ENCODE measurements around the gene CCZ1. TPM values are rescaled to one million over a fixed set of nuclear protein-coding genes. Genes with fewer than 3 reads are reported as not detected.
A peak's percentile ranks its signal among the peaks of the same experiment; 100 is the strongest.
"Not testable (repeated sequence)": the region's sequence is repeated elsewhere in the genome, so short reads cannot be mapped to it uniquely, and the experiment has no call there.

The CCZ1 gene
- total RNA-seq, 1 donor from 2014 or later = 85.3 TPM

- POLR2A ChIA-PET, CTCF ChIA-PET: not testable (repeated sequence)
Observed at GRCh38 chr7:5931905-5932644, 33.5 kb downstream of the CCZ1 start.

GRCh38 chr7:5934945-5935450 is 36.5 kb downstream of the CCZ1 start:
- intact Hi-C loops (cut with micrococcal nuclease); H3K9me3 Mint-ChIP-seq; H3K27ac Mint-ChIP-seq; H3K4me1 Mint-ChIP-seq; H3K4me3 Mint-ChIP-seq; POLR2A ChIA-PET; DNase-seq; ATAC-seq (ENCODE audit: low read depth); H3K36me3 Mint-ChIP-seq (ENCODE audit: low read depth); CTCF ChIA-PET; H3K27me3 Mint-ChIP-seq: not testable (repeated sequence)

More at GRCh38 chr7:5931905-5932644, 33.5 kb downstream of the CCZ1 start:
- H3K36me3 Mint-ChIP-seq (ENCODE audit: low read depth); H3K27me3 Mint-ChIP-seq; H3K4me1 Mint-ChIP-seq; H3K27ac Mint-ChIP-seq; H3K4me3 Mint-ChIP-seq; ATAC-seq (ENCODE audit: low read depth); DNase-seq; intact Hi-C loops (cut with micrococcal nuclease); H3K9me3 Mint-ChIP-seq: not testable (repeated sequence)

GRCh38 chr7:5963205-5963604 is 64.7 kb downstream of the CCZ1 start:
- POLR2A ChIA-PET; DNase-seq; intact Hi-C loops (cut with micrococcal nuclease); H3K36me3 Mint-ChIP-seq (ENCODE audit: low read depth); H3K9me3 Mint-ChIP-seq; ATAC-seq (ENCODE audit: low read depth); H3K27ac Mint-ChIP-seq; H3K27me3 Mint-ChIP-seq; CTCF ChIA-PET; H3K4me3 Mint-ChIP-seq; H3K4me1 Mint-ChIP-seq: not testable (repeated sequence)

DNA sequence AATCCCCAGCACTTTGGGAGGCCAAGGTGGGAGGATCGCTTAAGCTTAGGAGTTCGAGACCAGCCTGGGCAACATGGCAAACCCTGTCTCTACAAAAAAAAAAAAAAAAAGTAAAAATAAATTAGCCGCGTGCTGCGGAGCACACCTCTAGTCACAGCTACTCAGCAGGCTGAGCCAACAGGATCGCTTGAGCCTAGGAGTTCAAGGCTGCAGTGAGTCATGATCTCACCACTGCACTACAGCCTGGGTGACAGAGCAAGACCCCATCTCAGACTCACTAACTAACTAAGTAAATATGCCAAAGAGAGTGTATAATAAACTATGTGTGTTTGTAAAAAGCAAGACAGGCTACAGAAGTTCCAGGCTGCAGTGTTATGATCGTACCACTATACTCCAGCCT is 65.3 kb downstream of the CCZ1 start:
- CTCF ChIA-PET; intact Hi-C loops (cut with micrococcal nuclease); H3K27me3 Mint-ChIP-seq; POLR2A ChIA-PET; H3K27ac Mint-ChIP-seq; H3K36me3 Mint-ChIP-seq (ENCODE audit: low read depth); H3K4me3 Mint-ChIP-seq; H3K4me1 Mint-ChIP-seq; DNase-seq; H3K9me3 Mint-ChIP-seq; ATAC-seq (ENCODE audit: low read depth): not testable (repeated sequence)

DNA sequence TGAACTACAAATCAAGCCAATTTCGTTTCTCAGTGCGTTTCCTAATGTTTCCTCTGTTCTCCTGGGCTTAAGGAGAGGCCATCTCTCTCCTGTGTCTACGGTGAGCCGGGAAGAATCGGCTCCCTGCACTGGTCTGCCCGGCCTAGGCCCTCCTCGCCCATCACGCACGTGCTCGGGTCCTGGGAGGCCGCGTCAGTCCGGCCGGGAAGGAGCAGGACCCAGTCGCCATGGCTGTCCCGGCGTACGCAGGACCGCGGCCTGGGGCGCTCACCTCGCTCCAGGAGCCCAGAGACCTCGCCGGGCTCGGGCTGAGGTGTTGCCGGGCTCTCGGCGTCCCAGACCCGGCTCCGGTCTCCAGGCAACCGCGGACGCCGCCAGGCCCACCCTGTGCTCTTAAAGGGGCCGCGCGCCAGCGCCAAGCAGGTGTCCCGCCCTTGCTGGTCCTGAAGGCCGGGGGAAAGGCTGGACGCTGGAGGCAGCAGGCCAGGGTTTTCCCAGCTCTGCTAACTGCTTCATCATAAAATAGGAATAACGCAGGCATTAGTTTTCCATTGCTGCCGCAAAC is 71.9 kb downstream of the CCZ1 start, which contains the start of gene RSPH10B:
Gene RSPH10B, minus strand, starts transcription at position 343 of the 565 bp plus-strand sequence. CDS start 3,573 bp downstream, outside the sequence.
- H3K27me3 Mint-ChIP-seq; H3K36me3 Mint-ChIP-seq (ENCODE audit: low read depth); H3K27ac Mint-ChIP-seq; H3K4me1 Mint-ChIP-seq; POLR2A ChIA-PET; H3K9me3 Mint-ChIP-seq; DNase-seq; CTCF ChIA-PET; intact Hi-C loops (cut with micrococcal nuclease); H3K4me3 Mint-ChIP-seq: not testable (repeated sequence)
- ATAC-seq (ENCODE audit: low read depth) = peak; percentile 21

- H3K27me3 Mint-ChIP-seq; H3K4me3 Mint-ChIP-seq; H3K9me3 Mint-ChIP-seq; CTCF ChIA-PET; POLR2A ChIA-PET; H3K36me3 Mint-ChIP-seq (ENCODE audit: low read depth); intact Hi-C loops (cut with micrococcal nuclease); H3K4me1 Mint-ChIP-seq; ATAC-seq (ENCODE audit: low read depth); H3K27ac Mint-ChIP-seq; DNase-seq: not testable (repeated sequence)
Observed at GRCh38 chr7:5973580-5973979, 75.0 kb downstream of the CCZ1 start.

Other genes starting within 250 kb of the CCZ1 start
- gene RNF216, start 117.1 kb upstream of the CCZ1 start, total RNA-seq = 49.4 and 58.4 TPM in 2 replicates
- gene OCM, start 17.9 kb upstream of the CCZ1 start, total RNA-seq = not detected in 2 replicates
- gene RSPH10B, start 72.0 kb downstream of the CCZ1 start, total RNA-seq = not detected in 2 replicates
- gene PMS2, start 110.3 kb downstream of the CCZ1 start, total RNA-seq = 16.0 and 25.7 TPM in 2 replicates
- gene AIMP2, start 110.5 kb downstream of the CCZ1 start, total RNA-seq = 37.1 and 37.8 TPM in 2 replicates
- not detected in 2 replicates for gene ANKRD61, start 132.6 kb downstream of the CCZ1 start, total RNA-seq
- 82.0 and 85.7 TPM in 2 replicates for gene EIF2AK1, start 160.4 kb downstream of the CCZ1 start, total RNA-seq
- 10.4 and 13.3 TPM in 2 replicates for gene USP42, start 206.2 kb downstream of the CCZ1 start, total RNA-seq

Measured in activated B cell treated with CpG ODN at 0.5 μM for 24 hours (primary cell).